Lower leg skin (tissue), 3 donors: ENCODE data around the gene POMT1.
"Not testable (repeated sequence)": the region's sequence is repeated elsewhere in the genome, so short reads cannot be mapped to it uniquely, and the experiment has no call there.

ENCODE experiments used
- CTCF ChIP-seq, 3 donors: fragments of 450-650 bp; IDR thresholded peaks; one replicate each; pipeline ENCODE4 v1.5.1; 2016; ENCODE audit warnings: antibody characterized with exemption in 3 of 3, mild to moderate bottlenecking in 3 of 3, moderate library complexity in 2 of 3
- POLR2A ChIP-seq, 2 donors: fragments of 450-650 bp; IDR thresholded peaks; one replicate each; pipeline ENCODE4 v1.6.1; 2016 to 2017; ENCODE audit warnings: antibody characterized with exemption in 2 of 2, mild to moderate bottlenecking in 1 of 2, moderate library complexity in 1 of 2

GRCh38 chr9:131550465-131550864 is 47.7 kb downstream of the POMT1 start:
- TF ChIP-seq POLR2A, CTCF (IDR thresholded peaks at IDR 0.05): not testable (repeated sequence)
